ENCODE data around the gene FBLN1.
"Not testable (repeated sequence)": the region's sequence is repeated elsewhere in the genome, so short reads cannot be mapped to it uniquely, and the experiment has no call there.

Gene FBLN1

GRCh38 chr22:45603619-45604018 is 100.9 kb downstream of the FBLN1 start:
- H3K36me3 ChIP-seq (ENCODE audit: control insufficient read depth, insufficient read depth, low read length), result no peaks in the 10 kb centered on the region
- H3K4me3 ChIP-seq (ENCODE audit: low read length), result no peak overlapping the region
- no peak overlapping the region for H3K9ac ChIP-seq (ENCODE audit: low read length)
- no peaks in the 10 kb centered on the region for H3K27me3 ChIP-seq (ENCODE audit: control insufficient read depth, insufficient read depth, low read length)
- H3K9me3 ChIP-seq (ENCODE audit: control insufficient read depth, low read length), result no peaks in the 10 kb centered on the region
- peaks cover 5% of the 10 kb centered on the region for H3K4me1 ChIP-seq (ENCODE audit: control insufficient read depth, insufficient read depth, low read length)

- H3K27me3 ChIP-seq (ENCODE audit: control insufficient read depth, insufficient read depth, low read length); H3K4me1 ChIP-seq (ENCODE audit: control insufficient read depth, insufficient read depth, low read length); H3K9ac ChIP-seq (ENCODE audit: low read length); H3K4me3 ChIP-seq (ENCODE audit: low read length); H3K36me3 ChIP-seq (ENCODE audit: control insufficient read depth, insufficient read depth, low read length); H3K9me3 ChIP-seq (ENCODE audit: control insufficient read depth, low read length): not testable (repeated sequence)
Measured at GRCh38 chr22:45608045-45608444, 105.4 kb downstream of the FBLN1 start.

GRCh38 chr22:45608763-45609180 is 106.1 kb downstream of the FBLN1 start:
- Histone ChIP-seq H3K36me3 (ENCODE audit: control insufficient read depth, insufficient read depth, low read length) (no peaks in the 10 kb centered on the region), H3K4me1 (ENCODE audit: control insufficient read depth, insufficient read depth, low read length) (peaks cover 5% of the 10 kb centered on the region), H3K9ac (ENCODE audit: low read length) (no peak overlapping the region), H3K9me3 (ENCODE audit: control insufficient read depth, low read length) (no peaks in the 10 kb centered on the region), H3K4me3 (ENCODE audit: low read length) (no peak overlapping the region), H3K27me3 (ENCODE audit: control insufficient read depth, insufficient read depth, low read length) (no peaks in the 10 kb centered on the region)

- Histone ChIP-seq H3K36me3 (ENCODE audit: control insufficient read depth, insufficient read depth, low read length) (no peaks in the 10 kb centered on the region), H3K27me3 (ENCODE audit: control insufficient read depth, insufficient read depth, low read length) (no peaks in the 10 kb centered on the region), H3K9ac (ENCODE audit: low read length) (no peak overlapping the region), H3K9me3 (ENCODE audit: control insufficient read depth, low read length) (no peaks in the 10 kb centered on the region), H3K4me1 (ENCODE audit: control insufficient read depth, insufficient read depth, low read length) (no peaks in the 10 kb centered on the region), H3K4me3 (ENCODE audit: low read length) (no peak overlapping the region)
Measured at GRCh38 chr22:45612451-45612901, 109.8 kb downstream of the FBLN1 start.

GRCh38 chr22:45612940-45613339 is 110.3 kb downstream of the FBLN1 start:
- no peak overlapping the region for H3K4me3 ChIP-seq (ENCODE audit: low read length)
- no peak overlapping the region for H3K9ac ChIP-seq (ENCODE audit: low read length)
- H3K9me3 ChIP-seq (ENCODE audit: control insufficient read depth, low read length), result no peaks in the 10 kb centered on the region

GRCh38 chr22:45615364-45615763 is 112.7 kb downstream of the FBLN1 start:
- H3K27me3 ChIP-seq (ENCODE audit: control insufficient read depth, insufficient read depth, low read length), result no peaks in the 10 kb centered on the region
- no peaks in the 10 kb centered on the region for H3K36me3 ChIP-seq (ENCODE audit: control insufficient read depth, insufficient read depth, low read length)
- no peak overlapping the region for H3K9ac ChIP-seq (ENCODE audit: low read length)
- no peaks in the 10 kb centered on the region for H3K4me1 ChIP-seq (ENCODE audit: control insufficient read depth, insufficient read depth, low read length)
- no peak overlapping the region for H3K4me3 ChIP-seq (ENCODE audit: low read length)
- H3K9me3 ChIP-seq (ENCODE audit: control insufficient read depth, low read length), result no peaks in the 10 kb centered on the region

More at GRCh38 chr22:45612940-45613339, 110.3 kb downstream of the FBLN1 start:
- Histone ChIP-seq H3K36me3 (ENCODE audit: control insufficient read depth, insufficient read depth, low read length) (no peaks in the 10 kb centered on the region), H3K4me1 (ENCODE audit: control insufficient read depth, insufficient read depth, low read length) (no peaks in the 10 kb centered on the region), H3K27me3 (ENCODE audit: control insufficient read depth, insufficient read depth, low read length) (no peaks in the 10 kb centered on the region)

- Histone ChIP-seq H3K9ac (ENCODE audit: low read length) (no peak overlapping the region), H3K4me3 (ENCODE audit: low read length) (no peak overlapping the region), H3K4me1 (ENCODE audit: control insufficient read depth, insufficient read depth, low read length) (no peaks in the 10 kb centered on the region), H3K9me3 (ENCODE audit: control insufficient read depth, low read length) (no peaks in the 10 kb centered on the region), H3K27me3 (ENCODE audit: control insufficient read depth, insufficient read depth, low read length) (no peaks in the 10 kb centered on the region), H3K36me3 (ENCODE audit: control insufficient read depth, insufficient read depth, low read length) (no peaks in the 10 kb centered on the region)
Measured at GRCh38 chr22:45616432-45616831, 113.7 kb downstream of the FBLN1 start.

GRCh38 chr22:45617948-45618347 is 115.3 kb downstream of the FBLN1 start:
- H3K4me3 ChIP-seq (ENCODE audit: low read length), result no peak overlapping the region
- H3K9me3 ChIP-seq (ENCODE audit: control insufficient read depth, low read length), result no peaks in the 10 kb centered on the region
- no peaks in the 10 kb centered on the region for H3K27me3 ChIP-seq (ENCODE audit: control insufficient read depth, insufficient read depth, low read length)
- H3K36me3 ChIP-seq (ENCODE audit: control insufficient read depth, insufficient read depth, low read length), result no peaks in the 10 kb centered on the region
- H3K9ac ChIP-seq (ENCODE audit: low read length), result no peak overlapping the region
- H3K4me1 ChIP-seq (ENCODE audit: control insufficient read depth, insufficient read depth, low read length), result no peaks in the 10 kb centered on the region

GRCh38 chr22:45620706-45621105 is 118.0 kb downstream of the FBLN1 start:
- Histone ChIP-seq H3K27me3 (ENCODE audit: control insufficient read depth, insufficient read depth, low read length) (peaks cover 5% of the 10 kb centered on the region), H3K9ac (ENCODE audit: low read length) (no peak overlapping the region), H3K4me1 (ENCODE audit: control insufficient read depth, insufficient read depth, low read length) (no peaks in the 10 kb centered on the region), H3K4me3 (ENCODE audit: low read length) (no peak overlapping the region), H3K9me3 (ENCODE audit: control insufficient read depth, low read length) (no peaks in the 10 kb centered on the region), H3K36me3 (ENCODE audit: control insufficient read depth, insufficient read depth, low read length) (no peaks in the 10 kb centered on the region)

GRCh38 chr22:45621836-45622600 is 119.3 kb downstream of the FBLN1 start:
- no peak overlapping the region for H3K9ac ChIP-seq (ENCODE audit: low read length)
- peaks cover 8% of the 10 kb centered on the region for H3K27me3 ChIP-seq (ENCODE audit: control insufficient read depth, insufficient read depth, low read length)
- H3K4me3 ChIP-seq (ENCODE audit: low read length), result no peak overlapping the region
- no peaks in the 10 kb centered on the region for H3K36me3 ChIP-seq (ENCODE audit: control insufficient read depth, insufficient read depth, low read length)
- no peaks in the 10 kb centered on the region for H3K9me3 ChIP-seq (ENCODE audit: control insufficient read depth, low read length)
- H3K4me1 ChIP-seq (ENCODE audit: control insufficient read depth, insufficient read depth, low read length), result peaks cover 4% of the 10 kb centered on the region

- not testable (repeated sequence) for H3K4me3 ChIP-seq (ENCODE audit: low read length); H3K36me3 ChIP-seq (ENCODE audit: control insufficient read depth, insufficient read depth, low read length); H3K27me3 ChIP-seq (ENCODE audit: control insufficient read depth, insufficient read depth, low read length); H3K9ac ChIP-seq (ENCODE audit: low read length); H3K9me3 ChIP-seq (ENCODE audit: control insufficient read depth, low read length)
- peaks cover 14% of the 10 kb centered on the region for H3K4me1 ChIP-seq (ENCODE audit: control insufficient read depth, insufficient read depth, low read length)
Measured at GRCh38 chr22:45623464-45624145, 120.9 kb downstream of the FBLN1 start.

- Histone ChIP-seq H3K9ac (ENCODE audit: low read length) (no peak overlapping the region), H3K4me3 (ENCODE audit: low read length) (peak overlapping the region; percentile 14), H3K4me1 (ENCODE audit: control insufficient read depth, insufficient read depth, low read length) (peaks cover 17% of the 10 kb centered on the region), H3K9me3 (ENCODE audit: control insufficient read depth, low read length) (no peaks in the 10 kb centered on the region), H3K36me3 (ENCODE audit: control insufficient read depth, insufficient read depth, low read length) (no peaks in the 10 kb centered on the region), H3K27me3 (ENCODE audit: control insufficient read depth, insufficient read depth, low read length) (peaks cover 11% of the 10 kb centered on the region)
Measured at GRCh38 chr22:45626198-45626651, 123.5 kb downstream of the FBLN1 start.

Measured in mucosa of stomach (tissue), 1 donor.